NCI-H2196 (cell line): ENCODE data around the gene LRRC3C.
A peak's percentile ranks its signal among the peaks of the same experiment; 100 is the strongest.

Source experiments
- DNase-seq: peaks from one replicate; lab custom pipeline; 2025; ENCODE audit not compliant: unreplicated experiment; lab: John Stamatoyannopoulos, UW

Gene LRRC3C

GRCh38 chr17:39923836-39924690 lies 3.5 kb upstream of the LRRC3C start:
- no peak for DNase-seq

DNA sequence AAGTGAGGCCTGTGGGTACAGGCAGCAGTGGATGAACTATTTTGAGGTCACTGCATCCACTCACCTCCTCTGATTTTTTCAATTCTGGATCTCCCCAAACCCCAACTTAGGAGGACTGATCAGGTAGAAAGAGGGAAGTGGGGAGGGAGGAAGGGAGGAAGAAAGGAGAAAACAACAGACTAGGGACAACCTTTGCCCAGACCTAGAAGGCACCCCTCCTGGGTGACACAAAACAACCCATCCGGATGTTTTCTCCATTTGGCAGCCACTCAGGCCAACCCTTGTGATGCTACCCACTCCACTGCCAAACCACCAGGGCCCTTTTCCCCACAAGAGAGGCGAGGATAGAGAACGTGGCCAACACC lies 2.9 kb upstream of the LRRC3C start:
- no peak for DNase-seq

DNA sequence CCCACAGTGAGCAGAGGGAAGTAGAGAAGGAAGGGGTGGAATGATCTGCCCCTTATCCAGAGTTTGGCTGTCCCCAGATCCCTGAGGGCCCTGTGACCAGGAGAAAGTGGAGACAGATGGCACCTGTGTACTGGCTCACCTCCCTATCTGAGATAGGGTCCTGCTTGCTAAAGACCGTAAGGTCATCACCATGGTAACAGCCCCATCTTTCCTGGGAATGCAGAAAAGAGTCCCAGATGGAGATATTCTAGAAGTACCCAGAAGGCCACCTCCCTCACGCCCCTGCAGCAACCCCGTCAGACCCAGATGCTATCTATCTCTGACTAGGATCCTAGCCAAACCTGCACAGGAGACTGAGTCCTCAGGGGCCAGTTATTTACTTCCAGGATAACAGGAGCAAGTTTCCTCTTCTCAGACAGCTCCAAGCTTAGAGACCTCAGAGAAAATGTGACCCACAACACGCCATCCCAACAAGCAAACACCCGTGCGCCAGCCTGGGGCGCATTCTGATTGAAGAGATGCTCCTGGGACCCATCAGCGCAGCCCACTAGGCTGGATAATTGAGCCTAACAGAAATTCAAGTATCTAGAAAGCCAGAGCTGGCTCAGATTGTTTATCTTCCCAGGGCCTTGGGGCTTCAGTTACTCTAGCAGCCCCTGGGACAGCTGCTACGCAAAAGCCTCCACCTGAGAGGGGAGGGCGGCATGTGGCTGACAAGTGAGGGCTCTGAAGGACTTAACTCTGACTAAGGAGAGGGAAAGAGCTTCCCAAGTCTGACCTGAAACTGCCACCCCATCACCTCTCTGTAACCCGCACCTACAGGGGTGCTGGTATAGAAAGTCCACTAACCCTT lies 2.0 kb upstream of the LRRC3C start:
- DNase-seq = no peak

DNA sequence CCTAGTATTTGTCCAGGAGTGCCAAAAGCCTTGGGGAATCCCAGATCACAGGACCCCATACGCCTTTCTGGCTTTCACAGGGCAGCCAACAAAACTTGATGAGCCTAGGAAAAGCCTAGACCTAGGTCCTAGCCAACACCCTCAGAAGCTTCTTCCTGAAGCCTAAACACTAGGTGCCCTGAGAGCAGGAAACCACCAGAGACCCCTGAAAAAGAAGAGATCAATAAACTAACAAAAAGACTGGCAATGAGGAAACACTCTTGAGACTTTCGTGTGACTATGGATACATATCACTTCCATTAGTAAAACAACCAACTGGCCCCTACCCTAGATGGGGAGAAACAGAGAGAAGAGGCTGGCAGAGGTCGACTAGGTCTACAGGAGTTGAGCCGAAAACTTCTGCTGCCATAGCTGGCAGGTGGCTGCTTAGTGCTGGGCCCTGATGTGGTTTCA lies 1.4 kb upstream of the LRRC3C start:
- no peak for DNase-seq

DNA sequence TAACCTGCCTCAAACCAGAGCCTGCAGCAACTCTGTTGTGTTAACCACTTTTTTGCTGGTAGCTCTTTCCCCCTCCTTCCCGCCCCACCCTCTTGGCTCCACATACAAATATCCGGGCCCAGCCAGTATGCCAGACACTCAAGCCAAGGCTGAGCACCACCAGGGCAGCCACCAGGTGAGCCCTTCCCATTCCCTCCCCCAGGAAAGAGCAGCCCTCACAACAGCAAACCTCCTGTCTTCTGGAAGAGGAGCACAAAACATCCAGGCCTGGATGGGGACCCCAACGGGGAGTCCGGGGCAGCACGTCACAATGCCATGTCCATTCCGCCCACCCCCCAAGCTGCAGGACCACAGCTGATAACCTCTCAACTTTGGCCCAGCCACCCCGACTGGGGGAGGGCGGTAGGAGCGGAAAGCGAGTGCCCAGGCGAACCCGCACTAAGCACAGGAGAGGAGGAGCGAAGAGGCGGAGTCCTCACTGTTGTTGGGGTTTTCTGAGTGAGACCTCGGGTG lies 888 bp upstream of the LRRC3C start:
- DNase-seq = peak; percentile 33

GRCh38 chr17:39927929-39928857 lies 661 bp downstream of the LRRC3C start:
- DNase-seq = no peak

DNA sequence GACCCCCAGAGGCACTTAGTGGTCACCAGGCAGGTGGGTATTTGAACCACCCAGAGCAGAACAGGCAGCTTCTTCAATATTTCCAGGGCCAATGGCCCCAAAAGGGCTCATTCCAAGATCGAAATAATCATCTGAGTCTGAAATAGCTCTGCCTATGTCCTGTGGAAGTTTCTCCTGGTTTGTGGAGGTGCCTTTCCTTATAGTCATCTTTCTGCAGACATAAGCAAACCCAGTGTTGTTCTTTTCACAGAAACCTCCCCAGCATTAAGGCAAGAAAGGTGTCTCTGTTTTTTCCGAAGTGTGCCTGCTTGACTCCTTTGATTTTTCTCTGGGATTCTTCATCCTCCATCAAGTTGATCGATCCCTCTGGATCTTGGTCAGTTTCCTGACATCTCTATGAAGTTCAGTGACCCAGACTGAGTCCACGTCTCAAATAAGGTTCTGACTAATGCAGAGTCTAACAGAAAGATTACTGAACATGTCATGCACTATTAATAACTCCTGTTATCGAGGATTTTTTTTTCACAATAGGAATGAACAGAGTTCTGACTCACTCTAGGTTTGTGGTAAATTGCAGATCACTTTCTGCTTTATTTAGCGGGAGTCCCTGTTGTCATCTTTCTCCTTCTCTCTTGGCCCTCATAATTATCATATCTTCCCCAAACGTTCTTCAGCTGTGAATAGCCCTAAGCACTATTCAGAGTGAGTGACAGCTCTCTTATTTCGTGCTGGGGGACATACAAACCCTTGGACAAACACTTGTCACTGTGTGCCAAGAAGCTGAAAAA lies 1.5 kb downstream of the LRRC3C start:
- no peak for DNase-seq

DNA sequence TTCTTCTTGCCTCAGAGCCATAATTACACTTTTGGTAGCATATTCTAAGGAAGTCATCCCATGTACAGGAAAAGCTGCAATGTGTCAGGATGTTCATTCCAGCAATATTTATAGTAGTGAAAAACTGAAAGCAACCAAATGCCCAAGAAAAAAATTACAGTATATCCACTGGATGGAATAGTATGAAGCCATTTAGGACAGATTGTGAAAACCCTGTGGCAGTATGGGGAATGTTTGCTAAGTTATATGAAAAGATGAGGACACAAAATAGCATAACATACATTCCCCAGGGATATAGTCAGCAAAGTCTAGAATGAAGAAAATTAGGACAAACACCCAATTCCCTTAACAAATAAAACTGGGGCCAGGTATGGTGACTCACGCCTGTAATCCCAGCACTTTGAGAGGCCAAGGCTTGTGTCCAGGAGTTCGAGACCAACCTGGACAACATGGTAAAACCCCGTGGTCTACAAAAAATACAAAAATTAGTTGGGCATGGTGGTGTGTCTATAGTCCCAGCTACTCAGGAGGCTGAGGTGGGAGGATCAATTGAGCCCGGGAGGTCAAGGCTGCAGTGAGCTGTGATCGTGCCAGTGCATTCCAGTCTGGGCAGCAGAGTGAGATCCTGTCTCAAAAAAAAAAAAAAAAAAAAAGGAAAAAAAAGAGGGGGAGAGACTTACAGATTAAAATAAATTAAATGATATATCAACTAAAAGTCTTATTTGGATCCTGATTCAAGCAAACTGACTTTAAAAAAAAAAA lies 2.3 kb downstream of the LRRC3C start:
- no peak for DNase-seq

DNA sequence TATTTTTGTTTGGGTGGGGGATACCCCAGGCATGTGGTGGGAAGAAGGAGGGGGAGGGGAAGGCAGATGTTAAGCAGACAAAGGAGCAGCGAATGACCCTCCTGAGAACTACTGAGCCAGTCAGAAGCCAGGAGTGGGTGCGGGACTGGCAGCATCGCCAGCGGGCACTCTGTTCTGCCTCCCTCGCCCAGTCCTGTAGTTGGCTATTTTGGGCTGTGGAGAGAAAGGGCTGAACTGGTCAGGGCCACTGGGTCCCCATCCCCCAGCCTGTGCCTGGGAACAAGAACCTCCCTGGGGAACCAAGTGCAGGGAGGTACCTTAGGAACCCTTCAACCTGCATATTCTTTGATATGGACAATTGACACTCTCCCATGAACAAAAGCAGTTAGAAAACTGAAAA lies 6.4 kb downstream of the LRRC3C start:
- DNase-seq = no peak

DNA sequence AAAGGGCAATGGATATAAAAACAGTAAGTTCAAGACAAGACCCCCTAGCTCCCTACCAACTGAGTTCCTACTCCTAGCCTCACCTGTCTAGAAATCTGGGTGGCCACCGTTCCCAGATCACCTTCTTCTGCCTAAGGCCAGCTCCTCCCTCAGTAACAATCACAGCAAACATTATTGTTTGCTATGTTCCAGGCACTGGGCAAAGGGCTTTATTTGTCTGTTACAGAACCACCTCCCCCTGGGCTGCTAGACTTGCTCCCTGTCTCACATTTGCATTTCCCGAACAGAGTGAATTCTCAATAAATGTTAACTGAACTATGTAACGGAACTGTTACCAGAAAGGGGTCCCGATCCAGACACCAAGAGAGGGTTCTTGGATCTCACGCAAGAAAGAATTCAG lies 6.8 kb downstream of the LRRC3C start:
- no peak for DNase-seq

DNA sequence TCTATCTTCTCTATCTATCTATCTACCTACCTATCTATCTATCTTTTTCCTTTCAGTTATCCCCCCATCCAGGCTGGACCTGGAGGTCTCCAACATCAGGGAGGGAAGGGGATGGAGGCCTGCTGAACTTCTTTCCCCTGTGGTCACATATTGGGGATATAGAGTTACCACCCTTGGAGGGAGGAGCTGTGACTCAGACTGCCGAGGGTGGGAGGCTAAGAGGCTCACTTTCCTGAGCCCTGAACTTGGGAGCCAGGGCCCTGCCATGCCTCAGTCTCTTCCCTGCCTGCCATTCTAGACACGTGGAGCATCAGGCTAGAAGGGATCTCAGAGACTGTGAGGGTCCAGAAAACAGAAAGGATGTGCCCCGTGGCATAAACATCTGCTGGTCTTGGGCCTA lies 8.4 kb downstream of the LRRC3C start:
- no peak for DNase-seq

GRCh38 chr17:39937447-39937846 lies 9.9 kb downstream of the LRRC3C start:
- no peak for DNase-seq

- DNase-seq = no peak
Measured at GRCh38 chr17:39938140-39938869, 10.8 kb downstream of the LRRC3C start.

- no peak for DNase-seq
Measured at GRCh38 chr17:39939106-39939505, 11.6 kb downstream of the LRRC3C start.

- no peak for DNase-seq
Measured at GRCh38 chr17:39939588-39940419, 12.3 kb downstream of the LRRC3C start.

DNA sequence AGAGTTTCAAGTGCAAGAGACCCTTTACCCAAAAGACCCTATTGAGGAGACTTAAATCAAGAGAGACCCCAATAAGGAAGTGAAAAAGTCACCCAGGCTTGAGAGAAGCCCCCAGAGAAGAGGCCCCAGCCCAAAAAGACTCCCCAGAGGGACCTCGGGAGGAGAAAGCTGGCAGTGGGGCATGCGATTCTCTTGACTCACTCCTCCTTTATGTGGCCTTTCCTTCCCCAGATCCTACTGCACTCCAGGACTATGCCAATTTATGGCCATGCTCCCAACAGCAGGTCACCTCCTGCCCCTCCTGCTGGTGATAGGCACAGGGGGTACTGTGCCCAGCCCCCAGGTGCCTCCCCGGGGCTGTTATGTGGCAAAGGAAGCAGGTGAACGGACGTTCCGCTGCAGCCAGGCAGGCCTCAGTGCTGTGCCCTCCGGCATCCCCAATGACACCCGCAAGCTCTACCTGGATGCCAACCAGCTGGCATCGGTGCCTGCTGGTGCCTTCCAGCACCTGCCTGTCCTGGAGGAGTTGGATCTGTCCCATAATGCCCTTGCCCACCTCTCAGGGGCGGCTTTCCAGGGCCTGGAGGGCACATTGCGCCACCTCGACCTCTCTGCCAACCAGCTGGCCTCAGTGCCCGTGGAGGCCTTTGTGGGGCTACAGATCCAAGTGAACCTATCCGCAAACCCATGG lies 16.3 kb downstream of the LRRC3C start:
- peak; percentile 40 for DNase-seq

DNA sequence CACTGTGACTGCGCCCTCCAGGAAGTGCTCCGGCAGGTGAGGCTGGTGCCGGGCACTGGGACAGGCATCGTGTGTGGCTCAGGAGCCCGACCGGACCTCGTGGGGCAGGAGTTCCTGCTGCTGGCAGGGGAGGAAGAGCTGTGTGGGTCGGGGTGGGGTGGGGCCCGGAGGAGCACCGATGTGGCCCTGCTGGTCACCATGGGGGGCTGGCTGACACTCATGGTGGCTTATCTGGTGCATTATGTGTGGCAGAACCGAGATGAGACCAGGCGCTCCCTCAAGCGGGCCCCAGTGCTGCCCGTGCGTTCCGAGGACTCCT lies 16.8 kb downstream of the LRRC3C start:
- no peak for DNase-seq
